ENCODE data around the gene FOXK1.

The FOXK1 gene

DNA sequence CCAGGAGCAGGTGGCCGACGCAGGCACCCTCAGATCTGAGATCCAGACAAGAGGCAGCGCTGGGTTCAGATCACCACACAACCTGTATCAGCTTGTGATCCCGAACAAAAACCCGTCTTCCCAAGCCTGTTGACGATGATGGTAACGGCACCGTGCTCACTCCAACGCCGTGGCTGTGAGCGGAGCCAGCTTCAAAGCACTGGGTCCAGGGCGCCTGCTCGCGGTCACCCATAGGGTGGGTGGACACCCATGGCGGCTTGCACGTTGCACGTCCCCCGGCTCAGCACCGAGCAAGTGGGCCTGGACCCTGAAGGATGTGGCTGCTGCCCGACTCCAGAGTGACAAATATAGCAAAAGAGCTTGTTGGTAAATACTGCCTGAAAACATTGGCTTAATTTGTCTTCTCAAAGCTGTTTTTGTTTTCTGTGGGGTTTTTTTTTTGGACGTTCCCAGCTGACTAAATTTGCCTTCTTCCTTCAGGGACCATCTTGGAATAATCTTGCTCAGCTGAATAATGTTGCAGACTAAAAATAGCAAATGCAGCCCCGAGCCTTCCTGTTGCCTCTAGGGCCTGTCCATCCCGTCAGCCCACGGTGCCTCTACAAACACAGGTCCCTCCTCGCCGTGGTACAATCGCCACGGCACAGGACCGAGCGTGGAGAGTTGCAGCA is 41.0 kb downstream of the FOXK1 start:
- DNase-seq (ENCODE audit: low read depth): no peak

DNA sequence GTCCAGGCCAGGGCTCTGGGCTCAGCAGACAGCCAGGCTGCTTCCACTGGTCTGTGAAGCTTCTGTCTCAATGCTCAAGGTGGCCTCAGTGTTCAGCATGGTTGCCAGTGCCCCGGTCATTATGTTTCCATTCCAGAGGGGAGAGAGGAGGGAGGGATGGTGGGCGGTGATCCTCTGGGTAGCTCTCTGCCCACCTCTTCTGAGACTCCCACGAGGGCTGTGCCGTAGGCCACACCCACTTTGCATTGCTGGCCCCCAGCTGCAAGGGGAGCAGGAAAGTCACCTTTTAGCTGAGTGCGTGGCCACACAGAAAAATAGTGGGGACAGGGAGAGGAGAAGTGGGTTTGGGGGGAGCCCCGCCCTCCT is 42.5 kb downstream of the FOXK1 start:
- DNase-seq (ENCODE audit: low read depth): no peak

DNA sequence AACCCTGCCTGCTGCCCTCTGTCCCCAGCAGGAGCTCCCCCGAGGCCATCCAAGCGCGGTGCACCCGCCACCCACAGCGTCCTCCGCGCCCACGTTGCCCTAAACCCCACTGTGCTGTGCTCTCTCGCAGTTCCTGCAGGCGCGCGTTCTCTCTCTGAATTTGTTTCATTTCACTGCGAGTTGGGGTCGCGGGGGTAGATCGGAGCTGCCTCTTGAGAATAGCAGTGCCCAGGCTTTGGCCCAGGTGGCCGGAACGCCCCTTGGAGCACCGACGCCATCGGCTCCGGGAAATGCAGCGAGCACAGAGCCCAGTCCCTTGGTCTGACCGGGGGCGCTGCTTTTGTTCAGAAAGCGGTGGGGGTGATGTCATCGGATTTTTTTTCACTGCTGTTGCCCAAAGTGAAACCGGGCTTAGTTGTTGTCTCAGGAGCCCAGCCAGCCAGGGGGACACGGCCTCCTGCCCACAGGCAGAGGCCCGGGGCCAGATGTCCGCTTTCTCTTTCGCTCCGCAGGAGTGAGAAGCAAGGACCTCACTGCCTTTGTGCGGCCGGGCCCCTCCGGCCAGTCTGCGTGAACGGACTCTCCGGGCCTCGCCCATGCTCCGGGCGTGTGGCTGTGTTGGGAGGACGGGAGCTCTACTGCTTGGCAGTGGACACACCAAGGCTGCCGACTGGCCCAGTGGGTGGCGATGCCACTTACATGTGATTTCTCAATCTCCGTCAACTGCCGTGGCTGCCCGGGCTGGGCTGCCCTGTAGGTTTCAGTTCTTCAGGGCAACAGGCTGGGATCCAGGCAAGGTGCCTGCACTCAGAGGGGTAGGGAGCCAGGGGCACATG is 43.1 kb downstream of the FOXK1 start:
- DNase-seq (ENCODE audit: low read depth): no peak

DNA sequence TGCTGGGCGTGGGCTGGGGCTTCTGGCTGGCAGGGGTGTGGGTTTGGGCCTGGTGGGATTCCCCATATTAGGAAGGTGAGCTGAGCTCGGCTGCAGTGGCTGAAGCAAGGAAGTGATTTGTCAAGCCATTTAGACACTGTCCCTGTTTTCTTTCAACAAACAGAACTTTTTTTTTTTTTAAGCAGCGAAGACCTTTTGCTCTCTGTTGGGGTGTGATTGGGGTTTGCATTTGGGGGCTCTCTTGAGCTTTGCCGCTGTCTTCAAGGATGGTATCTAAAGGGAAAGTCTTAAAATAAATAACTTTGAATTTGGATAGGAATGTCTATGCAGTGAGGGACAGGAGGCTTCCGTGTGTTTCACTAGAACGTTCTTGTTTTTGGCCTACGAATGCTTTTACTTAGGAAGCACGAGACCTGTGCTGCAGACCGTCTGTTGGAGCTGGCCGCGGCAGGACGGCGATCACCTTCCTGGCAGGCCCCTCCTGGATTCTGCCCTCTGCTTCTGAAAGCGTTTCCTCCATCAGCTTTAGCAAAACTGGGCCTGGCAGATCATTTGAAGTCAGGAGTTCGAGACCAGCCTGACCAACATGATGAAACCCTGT is 43.9 kb downstream of the FOXK1 start:
- no peak for DNase-seq (ENCODE audit: low read depth)

DNA sequence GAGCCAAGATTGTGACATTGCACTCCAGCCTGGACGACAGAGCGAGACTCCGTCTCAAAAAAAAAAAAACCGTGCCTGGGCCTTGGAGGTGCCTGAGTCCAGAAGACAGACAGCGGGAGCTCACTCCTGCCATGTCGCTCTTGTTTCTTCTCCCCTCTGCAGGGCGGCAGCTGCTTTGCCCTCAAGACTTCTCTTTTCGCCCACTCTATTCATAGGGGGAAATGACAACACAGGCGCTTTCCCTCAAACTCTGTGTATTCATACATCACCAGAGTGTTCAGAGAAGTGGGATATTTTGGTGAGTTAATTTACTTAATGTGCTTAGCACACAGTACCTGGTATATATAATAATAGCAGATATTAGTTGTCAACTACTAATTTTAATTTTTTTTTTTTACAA is 44.5 kb downstream of the FOXK1 start:
- DNase-seq (ENCODE audit: low read depth): no peak

DNA sequence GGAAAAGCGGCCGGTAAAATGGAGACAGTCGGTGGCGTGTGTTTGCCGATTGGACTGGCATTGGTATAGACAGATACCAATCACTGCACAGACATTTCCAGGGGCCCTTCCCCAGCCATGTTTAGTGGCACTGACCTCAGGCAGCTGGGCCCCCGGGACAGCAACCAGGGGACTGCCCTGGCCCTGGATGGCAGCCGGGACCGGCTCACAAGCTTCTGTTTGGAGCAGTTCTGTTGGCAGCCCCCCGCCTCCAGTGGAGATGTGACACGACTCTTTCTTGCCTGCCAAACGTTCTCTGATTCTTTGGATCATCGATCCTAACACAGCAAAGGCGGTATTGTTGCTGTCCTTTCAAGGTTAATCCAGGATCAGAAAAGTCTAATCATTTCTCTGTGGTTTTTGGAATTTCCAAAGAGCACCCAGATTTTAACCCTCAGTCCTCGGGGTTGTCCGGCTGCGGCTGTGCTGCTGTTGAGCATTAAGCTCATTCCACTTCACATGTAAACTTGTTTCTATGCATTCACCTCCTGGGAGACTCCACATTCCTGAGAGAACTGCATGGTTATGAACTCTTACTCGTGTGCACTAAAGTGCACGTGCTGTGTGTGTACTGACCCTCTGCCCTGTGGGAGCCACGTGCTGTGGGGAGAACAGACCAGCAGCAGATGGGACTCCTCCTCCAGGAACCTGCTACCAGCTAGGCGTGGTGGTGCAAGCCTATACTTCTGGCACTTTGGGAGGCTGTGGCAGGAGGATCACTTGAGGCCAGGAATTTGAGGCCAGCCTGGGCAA is 46.0 kb downstream of the FOXK1 start:
- no peak for DNase-seq (ENCODE audit: low read depth)

DNA sequence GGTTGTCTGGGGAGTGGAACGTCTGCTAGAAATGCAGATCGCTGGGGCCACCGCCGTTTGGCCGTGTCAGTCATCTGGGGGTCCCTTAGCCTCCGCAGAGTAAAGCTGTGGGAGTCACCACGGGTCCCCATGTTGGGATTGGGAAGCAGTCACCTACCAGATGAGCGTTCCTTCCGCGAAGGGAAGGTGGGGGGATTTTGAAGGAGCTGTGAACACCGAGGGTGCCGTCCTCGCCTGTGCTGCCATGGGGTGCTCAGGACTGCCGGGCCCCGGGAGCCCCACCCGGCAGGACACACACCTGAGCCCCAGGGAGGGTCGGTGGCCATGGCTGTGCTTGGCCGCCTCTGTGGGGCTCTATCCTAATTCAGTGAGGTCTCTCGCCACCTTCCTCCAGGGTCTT is 47.2 kb downstream of the FOXK1 start:
- DNase-seq (ENCODE audit: low read depth): no peak

DNA sequence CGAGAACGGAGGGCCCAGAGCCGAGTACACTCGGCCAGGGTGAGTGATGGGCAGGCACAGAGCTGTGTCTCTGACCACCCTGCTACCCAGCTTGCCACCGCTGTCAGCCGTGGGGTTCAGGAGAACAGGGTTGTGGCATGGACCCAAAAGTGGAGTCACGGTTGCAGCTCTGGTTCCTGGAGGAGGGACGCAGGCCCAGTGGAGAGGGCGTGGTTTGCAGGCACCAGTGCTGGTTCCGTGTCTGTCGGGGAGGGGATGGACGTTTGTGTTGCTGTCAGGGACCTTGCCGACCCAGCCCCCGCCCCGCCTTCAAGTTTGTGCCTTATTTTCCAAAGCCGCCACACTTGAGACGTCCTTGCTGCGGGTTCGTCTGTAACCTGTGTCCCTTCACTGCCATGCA is 48.2 kb downstream of the FOXK1 start:
- DNase-seq (ENCODE audit: low read depth): no peak

DNA sequence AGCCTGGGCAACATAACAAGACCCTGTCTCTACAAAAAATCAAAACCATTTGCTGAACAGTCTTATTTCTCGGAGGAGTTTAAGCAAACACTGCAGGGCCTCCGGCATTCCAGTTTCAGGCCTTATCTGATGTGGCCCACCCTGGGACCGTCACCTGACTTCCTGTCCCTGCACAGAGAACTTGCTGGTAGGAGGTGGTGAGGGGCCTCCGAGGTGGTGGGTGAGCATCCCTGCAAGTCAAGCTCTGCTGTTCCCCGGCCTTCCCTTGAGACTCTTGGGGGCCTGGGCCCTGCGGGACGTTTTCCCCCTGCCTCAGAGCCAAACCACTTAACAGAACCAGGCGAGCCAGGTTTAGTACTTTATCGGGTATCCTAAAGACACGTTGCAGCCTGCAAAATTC is 48.9 kb downstream of the FOXK1 start:
- DNase-seq (ENCODE audit: low read depth): no peak

DNA sequence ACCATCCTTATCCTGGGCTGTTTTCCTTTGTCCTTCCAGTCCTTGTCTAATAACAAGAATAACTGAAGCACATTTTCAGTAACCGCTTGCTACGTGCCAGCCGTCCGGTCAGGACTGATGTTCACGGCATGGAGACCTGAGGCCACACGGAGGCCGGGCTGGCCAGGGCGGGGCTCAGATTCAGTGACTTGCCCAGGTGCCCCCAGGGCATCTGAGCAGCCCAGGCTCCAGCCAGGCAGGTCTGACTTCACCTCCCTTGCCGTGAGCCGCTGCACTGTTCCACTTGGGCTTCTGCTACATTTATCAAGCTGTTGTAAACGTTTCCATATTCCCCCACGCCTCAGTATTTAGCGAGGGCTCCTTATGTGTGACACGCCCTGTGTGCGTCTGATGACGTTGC is 49.7 kb downstream of the FOXK1 start:
- no peak for DNase-seq (ENCODE audit: low read depth)

DNA sequence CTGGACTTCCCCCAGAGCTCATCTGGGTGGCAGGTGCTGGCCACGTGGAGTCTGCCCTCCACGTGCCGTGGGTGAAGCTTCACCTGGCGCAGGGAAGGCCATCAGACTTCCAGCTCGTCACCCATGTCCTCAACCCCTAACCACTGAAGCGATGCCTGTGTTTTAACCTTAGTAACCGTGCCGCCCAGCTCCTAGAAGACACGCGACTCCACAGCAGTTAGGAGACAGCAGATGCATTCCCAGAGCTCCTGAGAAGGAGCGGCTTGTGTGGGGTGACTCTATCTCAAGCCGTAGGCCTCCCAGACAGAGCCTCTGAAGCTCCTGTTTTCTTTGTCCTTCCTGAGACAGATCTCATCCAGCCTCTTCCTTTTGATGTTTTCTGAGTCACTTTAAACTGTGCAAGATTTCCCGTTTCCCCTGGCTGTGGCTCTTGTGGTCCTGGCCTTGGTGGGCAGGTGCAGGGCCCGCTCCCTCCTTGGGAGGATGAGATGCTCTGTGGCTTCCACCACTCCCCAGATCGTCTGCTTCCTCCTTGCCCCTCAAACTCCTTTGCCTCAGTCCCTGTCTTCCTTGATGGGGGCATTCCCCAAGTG is 51.9 kb downstream of the FOXK1 start:
- DNase-seq (ENCODE audit: low read depth): no peak

DNA sequence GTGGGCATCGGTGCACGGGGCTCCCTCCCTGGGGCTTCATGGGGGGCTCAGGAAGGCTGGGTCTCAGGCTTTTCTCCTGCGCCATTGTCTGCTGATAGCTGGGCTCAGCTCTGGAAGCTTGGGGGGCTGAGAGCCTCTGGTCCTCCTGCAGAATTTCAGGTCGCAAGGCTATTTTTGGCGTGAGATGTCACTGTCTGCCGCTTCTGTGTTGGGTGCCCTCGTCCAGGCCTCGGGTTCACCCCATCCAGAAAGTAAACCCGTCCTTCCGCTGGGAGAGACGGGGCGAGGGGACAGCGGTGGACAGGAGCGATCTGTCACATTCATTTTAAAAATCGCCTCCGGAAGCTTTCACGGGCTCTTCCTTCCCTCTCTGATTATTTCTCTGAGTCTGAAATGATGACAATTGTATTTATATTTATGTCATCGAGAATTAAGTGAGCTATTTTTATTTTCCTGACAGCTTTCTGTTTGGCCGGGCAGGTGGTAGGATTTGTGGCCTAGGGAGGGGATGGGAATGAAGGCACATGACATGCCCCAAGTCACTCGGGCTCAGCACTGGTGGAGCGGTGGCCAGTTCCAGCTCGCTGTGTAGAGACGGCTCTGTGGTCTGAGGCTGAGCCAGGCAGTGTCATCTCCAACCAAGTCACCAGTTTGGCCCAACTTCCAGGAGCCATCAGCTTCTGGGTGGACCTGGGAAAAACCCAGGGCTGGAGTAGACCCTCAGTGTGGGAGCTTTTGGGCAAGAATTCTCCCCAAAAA is 52.7 kb downstream of the FOXK1 start:
- no peak for DNase-seq (ENCODE audit: low read depth)

DNA sequence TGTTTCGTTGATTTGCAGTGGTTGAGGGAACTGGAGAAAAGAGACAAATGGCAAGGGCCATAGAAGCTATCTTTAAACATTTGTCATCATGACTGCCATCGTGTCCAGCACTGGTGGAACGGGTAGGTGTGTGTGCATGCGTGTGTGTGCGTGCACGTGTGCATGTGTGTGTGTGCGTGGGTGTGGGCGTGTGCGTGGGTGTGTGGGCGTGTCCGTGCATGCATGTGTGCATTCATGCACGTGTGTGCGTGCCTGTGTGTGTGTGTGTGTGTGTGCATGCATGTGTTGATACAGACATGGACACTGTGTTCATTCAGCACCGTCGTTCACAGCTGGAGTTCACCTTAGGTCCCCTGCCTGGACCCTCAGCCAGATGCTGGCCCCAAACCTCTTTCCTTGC is 55.2 kb downstream of the FOXK1 start:
- no peak for DNase-seq (ENCODE audit: low read depth)

DNA sequence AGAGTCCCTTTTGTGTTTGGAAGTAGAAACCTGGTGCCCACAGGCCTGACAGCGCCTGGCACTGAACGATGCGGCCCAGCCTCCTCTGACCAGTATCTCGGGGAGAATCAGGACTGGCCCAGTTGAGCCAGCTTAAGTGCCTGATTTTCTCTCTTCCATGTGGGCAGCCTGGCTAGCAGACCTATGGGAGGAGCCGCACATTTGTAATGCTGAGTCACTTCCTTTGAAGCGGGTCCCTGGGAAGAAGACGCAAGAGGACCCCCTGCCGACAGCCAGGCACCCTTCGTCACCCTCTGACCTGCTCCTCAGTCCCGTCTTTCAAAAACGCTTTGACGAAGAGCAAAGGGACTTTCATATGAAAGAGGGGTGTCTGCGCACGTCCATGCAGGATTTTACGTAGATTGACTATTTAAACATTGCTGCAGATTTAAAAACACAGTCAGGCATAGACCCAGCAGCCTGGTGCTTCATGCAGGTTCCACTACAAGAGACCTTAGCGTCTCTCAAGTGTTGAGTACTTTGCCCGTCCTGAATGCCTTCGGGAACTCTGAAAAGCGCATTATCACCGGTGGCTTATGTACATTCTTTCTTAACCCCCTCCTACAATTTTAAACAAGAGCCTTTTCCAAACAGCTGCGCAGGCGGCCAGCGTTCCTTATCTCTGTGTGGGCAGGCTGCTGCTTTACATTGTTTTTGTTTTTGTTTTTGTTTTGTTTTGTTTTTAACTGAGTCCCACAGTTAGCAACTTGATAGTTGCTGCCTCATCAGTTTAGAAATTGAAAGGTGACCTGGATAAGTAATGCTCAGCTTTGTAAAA is 56.8 kb downstream of the FOXK1 start:
- DNase-seq (ENCODE audit: low read depth): peak; percentile 71

DNA sequence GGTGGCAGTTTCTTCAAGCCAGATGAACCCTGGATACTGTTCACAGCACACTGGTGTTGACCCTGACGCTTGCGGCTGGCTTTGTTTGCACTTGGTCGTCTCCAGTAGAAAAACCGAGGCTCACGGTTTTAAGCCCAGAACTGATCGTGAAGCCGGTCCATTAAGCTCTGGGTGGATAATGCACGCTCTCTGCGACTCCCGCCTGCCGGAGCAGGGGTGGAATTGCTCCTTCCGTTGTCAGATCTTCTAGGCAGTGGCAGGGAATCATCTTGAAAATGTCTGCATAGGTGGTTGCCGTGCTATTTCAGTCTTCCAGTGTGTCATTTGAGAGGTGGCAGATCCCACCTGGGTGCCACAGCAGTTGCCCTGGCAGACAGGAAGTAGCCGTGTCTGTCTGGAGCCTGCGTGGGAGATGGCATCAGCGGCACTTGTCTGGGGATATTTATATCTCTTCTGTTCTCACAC is 57.5 kb downstream of the FOXK1 start:
- DNase-seq (ENCODE audit: low read depth): no peak

DNA sequence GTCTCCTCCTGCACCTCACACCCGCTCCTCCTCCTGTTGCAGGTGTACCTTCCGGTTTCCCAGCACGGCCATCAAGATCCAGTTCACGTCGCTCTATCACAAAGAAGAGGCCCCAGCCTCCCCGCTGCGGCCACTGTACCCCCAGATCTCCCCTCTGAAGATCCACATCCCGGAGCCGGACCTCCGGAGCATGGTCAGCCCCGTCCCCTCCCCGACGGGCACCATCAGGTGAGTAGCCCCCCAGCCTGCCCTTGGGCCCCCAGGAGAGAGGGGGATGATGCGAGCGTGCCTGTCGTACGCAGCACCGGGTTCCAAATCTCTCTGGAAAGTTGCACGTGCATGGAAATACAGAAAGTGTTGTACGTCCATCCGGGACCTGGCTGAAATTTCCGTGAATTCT is 58.7 kb downstream of the FOXK1 start:
- no peak for DNase-seq (ENCODE audit: low read depth)

DNA sequence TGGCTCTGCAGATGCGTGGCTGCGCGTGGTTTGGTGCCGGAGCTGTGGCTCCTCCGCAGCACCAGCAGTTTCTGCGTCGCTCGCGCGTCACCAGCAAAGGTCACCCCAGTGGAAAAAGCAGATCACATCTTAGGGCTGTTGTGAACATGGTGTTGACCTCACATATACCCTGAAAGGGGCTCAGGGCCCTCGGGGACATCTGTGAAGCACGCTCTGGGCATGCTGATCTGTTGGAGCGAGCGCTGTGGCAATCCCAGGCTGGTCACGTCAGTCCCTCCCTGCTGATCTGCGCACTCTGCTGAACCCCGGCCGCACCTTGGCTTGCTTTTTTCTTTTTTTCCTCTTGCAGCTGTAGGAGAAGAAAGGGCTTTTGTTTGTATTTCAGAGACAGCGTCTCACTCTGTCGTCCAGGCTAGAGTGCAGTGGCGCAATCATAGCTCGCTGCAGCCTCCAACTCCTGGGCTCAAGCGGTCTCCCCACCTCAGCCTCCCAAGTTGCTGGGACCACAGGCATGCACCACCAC is 60.0 kb downstream of the FOXK1 start:
- no peak for DNase-seq (ENCODE audit: low read depth)

DNA sequence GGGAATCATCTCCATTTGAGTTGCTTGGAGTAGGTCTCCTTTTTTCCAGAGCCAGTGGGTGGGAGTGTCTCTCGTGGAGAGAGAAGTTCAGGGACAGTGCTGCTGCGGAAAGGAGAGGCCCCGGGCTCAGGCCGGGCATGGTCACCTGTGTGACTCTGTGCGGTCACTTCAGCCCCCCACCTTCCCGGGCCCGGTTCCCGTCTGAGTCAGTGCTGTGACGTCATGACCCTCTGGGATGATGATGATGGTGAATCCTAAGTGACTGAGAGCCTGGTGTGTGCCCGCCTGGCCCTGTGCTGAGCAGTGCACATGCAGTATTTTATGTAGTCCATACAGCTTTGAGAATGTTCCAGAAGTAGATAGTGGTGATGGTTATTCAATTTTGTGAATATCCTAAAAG is 60.8 kb downstream of the FOXK1 start:
- no peak for DNase-seq (ENCODE audit: low read depth)

DNA sequence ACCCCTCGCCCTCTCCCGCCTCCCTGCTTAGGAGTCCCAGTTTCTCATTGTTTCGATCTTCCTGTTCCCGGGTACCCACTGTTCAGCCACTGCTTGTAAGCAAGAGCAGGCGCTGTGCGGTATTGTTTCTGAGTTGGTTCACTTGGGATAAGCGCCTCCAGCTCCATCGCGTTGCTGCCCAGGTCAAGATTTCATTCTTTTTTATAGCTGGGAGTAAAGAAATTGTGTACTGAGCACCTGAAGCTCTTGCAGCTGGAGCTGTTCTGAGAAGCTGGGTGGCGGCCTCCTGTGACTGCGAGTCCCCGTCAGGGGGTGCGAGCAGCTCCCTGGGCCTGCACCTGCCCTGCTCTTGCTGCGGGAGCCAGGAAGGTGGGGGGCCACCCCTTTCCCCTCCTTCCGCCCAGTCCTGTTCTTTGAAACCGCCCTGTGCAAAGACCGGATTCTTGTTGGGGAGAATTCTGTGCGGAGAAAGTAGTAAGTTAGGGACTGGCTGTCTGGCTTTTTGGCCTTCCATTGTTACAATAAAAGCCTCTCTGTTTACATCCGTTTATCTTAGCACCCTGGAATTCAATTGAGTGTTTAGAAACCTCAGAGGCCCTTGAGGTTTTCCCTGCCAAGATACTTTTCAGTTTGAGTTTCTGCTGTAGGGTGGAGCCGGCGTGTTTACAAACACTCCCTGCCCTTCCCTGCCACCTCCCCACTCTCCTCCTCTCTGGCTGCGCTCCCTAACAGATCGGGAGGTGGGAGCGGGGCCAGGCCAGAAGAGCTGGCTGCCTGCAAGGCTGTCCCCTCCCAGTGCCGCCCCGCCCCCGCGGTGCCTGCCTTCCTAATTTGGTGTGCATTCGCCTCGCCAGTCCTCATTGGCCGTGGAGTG is 62.5 kb downstream of the FOXK1 start:
- DNase-seq (ENCODE audit: low read depth): peak; percentile 54

Data from CMK (cell line).